Upper lobe of left lung (tissue), 4 donors: ENCODE data around the gene ALS2CL.

Source experiments
- POLR2A ChIP-seq, 4 donors: fragments of 450-650 bp; IDR thresholded peaks; one replicate each; pipeline ENCODE4 v1.5.1; 2016 to 2017; ENCODE audit warnings: antibody characterized with exemption in 4 of 4, mild to moderate bottlenecking in 2 of 4
- TF ChIP-seq, protein P1 (sequence below), 6 experiments: fragments of 450-650 bp in 4 of 6; fragments of 200-600 bp in 2 of 6; sonication (generic) in 2 of 6; IDR thresholded peaks; one replicate each; pipeline ENCODE4 v1.5.1; 2016 to 2019; ENCODE audit warnings: antibody characterized with exemption in 6 of 6

DNA sequence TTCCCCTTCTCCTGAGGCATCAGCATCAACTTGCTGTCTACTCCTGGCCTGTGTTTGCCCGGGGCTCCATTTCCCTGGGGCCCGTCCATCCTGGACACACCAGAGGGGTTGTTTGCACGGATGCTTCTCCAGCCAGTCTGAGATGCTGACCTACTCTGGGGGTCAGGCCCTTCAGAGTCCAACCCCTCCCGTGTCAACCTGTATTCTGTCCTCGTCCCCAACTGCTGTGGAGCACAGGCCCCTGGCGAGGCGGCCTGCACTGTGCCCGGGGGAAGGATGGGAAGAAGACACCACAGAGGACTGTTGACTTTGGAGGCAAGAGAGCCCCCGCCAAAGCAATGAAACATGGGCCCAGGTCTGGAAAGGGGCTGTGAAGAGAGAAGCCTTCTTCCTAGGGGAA lies 25.8 kb downstream of the ALS2CL start:
- TF ChIP-seq, protein P1, sequence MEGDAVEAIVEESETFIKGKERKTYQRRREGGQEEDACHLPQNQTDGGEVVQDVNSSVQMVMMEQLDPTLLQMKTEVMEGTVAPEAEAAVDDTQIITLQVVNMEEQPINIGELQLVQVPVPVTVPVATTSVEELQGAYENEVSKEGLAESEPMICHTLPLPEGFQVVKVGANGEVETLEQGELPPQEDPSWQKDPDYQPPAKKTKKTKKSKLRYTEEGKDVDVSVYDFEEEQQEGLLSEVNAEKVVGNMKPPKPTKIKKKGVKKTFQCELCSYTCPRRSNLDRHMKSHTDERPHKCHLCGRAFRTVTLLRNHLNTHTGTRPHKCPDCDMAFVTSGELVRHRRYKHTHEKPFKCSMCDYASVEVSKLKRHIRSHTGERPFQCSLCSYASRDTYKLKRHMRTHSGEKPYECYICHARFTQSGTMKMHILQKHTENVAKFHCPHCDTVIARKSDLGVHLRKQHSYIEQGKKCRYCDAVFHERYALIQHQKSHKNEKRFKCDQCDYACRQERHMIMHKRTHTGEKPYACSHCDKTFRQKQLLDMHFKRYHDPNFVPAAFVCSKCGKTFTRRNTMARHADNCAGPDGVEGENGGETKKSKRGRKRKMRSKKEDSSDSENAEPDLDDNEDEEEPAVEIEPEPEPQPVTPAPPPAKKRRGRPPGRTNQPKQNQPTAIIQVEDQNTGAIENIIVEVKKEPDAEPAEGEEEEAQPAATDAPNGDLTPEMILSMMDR (IDR thresholded peaks at IDR 0.05), result no peak
- TF ChIP-seq POLR2A (IDR thresholded peaks at IDR 0.05), result no peak
